ENCODE data around the gene DHRSX. TPM values are rescaled to one million over a fixed set of nuclear protein-coding genes. Genes with fewer than 3 reads are reported as not detected.
"Not testable (repeated sequence)": the region's sequence is repeated elsewhere in the genome, so short reads cannot be mapped to it uniquely, and the experiment has no call there.

Gene DHRSX
- polyA plus RNA-seq, 4 donors: 28.0 to 35.1 (median 28.7) TPM

DNA sequence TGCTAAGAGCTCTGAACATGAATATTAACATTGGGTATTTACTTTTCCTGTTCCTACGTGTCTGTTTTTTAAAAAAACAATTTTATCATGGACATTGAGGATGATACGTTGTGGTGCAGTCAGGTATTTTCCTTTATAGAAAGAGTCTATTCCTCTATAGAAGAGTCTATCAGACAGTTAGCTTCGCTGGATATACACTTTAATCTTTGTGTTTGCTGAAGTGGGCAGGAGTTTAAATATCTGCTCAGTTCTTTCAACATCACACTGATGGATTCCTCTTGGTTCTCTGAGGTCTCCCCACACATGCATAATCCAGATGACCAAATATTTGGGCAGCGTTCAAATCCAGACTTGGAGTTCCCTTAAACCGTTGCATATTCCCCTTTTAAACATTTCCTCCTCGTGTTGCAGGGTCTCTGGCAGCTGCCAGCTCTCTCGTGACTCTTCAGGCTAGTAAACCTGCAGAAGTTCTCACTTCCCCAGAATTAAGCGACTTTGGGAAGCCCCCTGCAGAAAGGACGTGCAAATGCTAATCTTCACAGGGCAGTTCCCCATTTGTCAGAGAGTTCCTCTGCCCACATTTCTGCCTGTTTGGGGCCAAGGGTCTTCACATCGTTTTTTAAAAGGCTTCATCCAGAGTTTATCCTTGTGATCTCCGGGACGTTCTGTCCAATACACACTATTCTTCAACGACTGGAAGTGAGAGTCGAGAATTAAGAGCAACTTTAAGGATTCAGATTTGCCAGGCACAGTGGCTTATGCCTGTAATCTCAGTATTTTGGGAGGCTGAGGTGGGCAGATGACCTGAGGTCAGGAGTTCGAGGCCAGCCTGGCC lies 20.5 kb upstream of the DHRSX start:
- no peak for DNase-seq (ENCODE audit: low read depth in 4 of 4, low spot score in 2 of 4)

DNA sequence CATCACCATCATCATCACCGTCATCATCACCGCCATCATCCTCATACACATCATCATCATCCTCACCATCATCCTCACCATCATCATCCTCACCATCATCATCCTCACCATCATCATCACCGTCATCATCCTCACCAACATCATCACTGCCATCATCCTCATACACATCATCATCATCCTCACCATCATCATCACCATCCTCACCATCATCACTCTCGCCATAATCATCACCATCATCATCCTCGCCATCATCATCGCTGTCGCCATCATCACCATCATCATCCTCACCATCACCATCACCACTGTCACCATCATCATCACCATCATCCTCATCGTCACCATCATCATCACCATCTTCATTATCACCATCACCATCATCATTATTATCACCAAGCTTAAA lies 19.8 kb upstream of the DHRSX start:
- DNase-seq (ENCODE audit: low read depth in 4 of 4, low spot score in 2 of 4): no peak

DNA sequence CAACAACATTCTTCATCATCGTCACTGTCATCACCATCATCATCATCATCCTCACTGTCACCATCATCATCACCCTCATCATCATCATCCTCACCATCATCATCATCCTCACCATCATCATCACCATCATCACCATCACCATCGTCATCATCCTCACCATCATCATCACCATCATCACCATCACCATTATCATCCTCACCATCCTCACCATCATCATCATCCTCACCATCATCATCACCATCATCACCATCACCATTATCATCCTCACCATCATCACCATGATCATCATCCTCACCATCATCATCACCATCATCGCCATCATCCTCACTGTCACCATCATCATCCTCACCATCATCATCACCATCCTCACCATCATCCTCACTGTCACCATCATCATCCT lies 18.9 kb upstream of the DHRSX start:
- DNase-seq (ENCODE audit: low read depth in 4 of 4, low spot score in 2 of 4): not testable (repeated sequence)

DNA sequence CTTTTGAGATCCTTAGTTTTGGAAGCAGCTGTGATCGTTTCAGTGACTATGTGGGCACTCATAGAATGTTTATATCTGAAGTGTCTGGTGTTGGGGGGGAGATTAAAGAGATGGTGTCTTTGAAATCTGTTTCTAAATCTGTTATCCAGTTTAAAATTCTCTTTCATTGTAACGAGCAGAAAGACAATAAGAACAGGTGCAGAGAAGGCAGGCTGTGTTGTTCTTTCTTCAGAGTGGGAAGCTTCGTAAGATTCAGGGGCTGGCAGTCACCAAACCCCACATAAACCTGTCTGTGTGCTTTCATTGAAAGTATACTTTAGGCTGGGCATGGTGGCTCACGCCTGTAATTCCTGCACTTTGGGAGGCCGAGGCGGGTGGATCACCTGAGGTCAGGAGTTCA lies 16.3 kb upstream of the DHRSX start:
- no peak for DNase-seq (ENCODE audit: low read depth in 4 of 4, low spot score in 2 of 4)

DNA sequence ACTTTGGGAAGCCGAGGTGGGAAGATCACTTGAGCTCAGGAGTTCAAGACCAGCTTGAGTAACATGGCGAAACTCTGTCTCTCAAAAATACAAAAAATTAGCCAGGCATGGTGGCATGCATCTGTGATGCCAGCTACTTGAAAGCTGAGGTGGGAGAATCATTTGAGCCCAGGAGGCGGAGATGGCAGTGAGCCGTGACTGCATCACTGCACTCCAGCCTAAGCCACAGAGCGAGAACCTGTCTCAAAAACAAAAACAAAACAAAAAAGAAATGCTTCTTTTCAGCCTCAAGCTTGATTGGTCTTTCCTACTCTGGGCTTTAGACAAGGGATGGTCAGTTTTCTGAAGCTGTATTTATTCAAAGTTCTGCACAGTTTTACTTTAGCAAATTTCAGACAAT lies 15.8 kb upstream of the DHRSX start:
- no peak for DNase-seq (ENCODE audit: low read depth in 4 of 4, low spot score in 2 of 4)

DNA sequence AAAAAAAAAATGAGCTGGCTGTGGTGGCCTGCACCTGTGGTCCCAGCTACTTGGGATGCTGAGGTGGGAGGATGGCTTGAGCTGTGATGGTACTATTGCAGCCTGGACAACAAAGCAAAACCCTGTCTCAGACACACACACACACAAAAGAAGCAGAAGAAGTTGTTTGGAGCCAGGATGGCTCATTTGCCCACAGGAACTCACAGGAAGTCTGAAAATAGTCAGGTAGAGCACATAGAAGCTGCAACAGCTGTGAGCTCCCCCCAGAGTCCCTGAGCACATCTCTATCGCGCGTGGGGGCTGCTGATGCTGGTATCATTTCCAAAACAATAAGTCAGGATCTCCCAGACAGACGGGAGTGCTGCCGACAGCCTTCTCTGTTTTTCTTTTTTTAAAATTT lies 13.4 kb upstream of the DHRSX start:
- DNase-seq (ENCODE audit: low read depth in 4 of 4, low spot score in 2 of 4): no peak

DNA sequence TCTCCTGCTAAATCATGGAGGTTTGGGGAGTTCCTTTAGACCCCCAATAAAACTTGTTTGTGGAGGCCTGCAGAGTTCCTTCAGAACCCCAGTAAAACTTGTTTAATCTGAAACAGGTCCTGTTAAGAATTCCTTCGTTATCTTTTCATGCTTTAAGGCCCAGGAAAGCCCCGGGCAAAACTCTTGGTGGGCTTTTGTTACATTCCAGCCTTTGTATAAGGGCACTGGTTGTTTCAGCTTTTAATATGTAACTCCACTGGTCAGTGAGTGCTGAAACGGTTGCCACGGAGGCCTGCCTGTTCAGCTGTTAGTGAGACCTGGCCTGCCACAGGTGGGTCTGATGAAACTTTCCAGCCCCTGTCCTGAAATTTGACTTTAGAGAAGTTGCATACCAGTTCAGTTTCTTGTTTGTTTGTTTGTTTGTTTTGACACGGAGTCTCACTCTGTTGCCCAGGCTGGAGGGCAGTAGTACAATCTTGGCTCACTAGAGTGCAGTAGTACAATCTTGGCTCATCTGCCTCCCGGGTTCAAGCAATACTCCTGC lies 12.4 kb upstream of the DHRSX start:
- DNase-seq (ENCODE audit: low read depth in 4 of 4, low spot score in 2 of 4): no peak

DNA sequence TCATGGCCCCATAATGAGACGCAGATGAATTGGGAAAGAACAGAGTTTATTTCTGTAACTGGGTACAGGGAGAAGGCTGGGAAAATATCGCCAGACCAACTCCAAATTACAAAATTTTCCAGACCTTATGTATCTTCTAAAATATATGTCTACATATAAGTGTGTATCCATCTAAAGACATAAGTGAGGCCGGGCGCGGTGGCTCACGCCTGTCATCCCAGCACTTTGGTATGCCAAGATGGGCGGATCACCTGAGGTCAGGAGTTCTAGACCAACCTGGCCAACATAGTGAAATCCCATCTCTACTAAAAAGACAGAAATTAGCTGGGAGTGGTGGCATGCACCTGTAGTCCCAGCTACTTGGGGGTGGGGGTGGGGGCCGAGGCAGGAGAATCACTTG lies 11.7 kb upstream of the DHRSX start:
- no peak for DNase-seq (ENCODE audit: low read depth in 4 of 4, low spot score in 2 of 4)

DNA sequence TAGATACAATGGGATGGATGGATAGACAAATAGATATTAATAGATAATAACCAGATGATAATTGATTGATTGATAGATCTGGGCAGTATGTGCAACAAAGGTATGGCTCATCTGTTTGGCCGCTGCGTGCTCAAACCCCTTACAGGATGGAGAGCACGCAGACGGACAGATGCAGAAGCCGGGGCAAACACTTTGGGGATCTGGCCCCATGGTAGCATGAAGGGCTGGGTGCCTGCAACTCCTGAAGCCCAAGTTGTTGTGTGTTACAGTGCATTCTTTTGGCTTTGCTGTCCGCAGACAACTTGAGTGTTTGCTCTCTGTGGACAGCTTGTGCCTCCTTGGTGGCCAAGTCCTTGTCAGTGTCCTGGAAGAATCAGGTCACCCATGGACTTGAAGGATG lies 10.6 kb upstream of the DHRSX start:
- no peak for DNase-seq (ENCODE audit: low read depth in 4 of 4, low spot score in 2 of 4)

DNA sequence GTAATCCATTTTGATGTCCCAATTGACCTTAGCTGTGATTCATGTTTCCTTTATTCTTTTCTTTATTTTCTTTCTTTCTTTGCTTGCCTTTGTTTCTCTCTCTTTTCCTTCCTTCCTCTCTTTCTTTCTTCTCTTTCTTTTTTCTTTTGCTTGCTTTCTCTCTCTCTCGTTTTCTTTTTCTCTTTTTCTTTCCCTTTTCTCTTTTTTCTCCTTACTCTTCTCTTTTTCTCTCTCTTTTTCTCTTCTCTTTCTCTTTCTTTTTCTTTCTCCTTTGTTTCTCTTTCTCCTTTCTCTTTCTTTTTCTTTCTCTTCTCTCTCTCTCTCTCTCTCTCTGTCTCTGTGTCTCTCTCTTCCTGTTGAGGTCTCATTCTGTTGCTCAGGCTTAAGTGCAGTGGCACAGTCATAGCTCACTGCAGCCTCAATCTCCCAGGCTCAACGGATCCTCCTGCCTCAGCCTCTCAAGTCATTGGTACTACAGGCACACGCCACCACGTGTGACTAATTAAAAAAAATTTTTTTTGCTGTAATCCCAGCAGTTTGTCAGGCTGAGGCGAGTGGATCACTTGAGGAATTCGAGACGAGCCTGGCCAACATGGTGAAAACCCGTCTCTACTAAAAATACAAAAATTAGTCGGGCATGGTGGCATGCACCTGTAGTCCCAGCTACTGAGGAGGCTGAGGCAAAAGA lies 8.0 kb upstream of the DHRSX start:
- DNase-seq (ENCODE audit: low read depth in 4 of 4, low spot score in 2 of 4): no peak

DNA sequence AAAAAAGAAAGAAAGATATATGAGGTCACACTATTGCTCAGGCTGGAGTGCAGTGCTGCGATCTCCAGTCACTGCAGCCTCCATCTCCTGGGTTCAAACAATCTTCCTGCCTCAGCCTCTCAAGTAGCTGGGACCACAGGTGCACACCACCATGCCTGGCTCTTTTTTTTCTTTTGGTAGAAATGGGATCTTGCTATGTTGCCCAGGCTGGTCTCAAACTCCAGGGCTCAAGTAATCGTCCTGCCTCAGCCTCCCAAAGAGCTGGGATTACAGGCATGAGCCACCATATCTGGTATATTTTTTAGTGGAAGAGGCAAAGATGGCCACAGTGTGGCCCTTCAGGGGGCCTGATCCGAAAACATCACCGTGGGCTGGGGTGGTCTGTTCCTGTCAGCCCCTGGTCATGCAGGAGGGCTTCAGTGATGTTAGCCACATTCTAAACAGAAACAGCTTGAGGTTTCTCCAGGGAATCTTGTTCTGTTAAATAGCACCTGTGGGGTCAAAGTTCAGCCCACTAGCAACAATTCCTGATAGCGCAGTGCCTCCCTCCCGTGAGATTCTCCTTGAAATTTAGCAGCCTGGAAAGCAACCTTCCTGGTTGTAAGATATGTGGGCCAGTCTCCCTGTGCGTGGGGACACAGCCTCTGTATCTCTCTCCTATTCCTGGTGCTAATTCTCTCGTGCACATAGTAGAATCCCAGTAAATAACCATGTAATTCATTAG lies 7.3 kb upstream of the DHRSX start:
- DNase-seq (ENCODE audit: low read depth in 4 of 4, low spot score in 2 of 4): no peak

DNA sequence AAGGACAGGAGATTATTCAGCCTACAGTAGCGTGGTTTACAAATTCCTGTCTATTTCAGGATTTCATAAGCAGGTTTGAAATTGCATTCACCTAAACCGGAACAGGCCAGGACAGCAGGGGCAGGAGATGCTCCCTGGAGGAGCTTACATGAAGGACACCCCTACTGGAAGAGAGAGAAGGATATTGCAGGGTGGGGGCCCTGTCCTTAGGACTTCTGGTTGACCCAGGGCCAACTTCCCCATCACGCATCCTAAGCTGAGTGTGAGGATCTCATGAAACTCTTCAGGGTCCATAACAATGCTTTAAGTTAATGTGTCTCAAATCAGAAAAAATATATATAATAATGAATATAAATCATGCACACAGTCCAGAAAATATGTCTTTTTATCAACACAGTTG lies 6.4 kb upstream of the DHRSX start:
- no peak for DNase-seq (ENCODE audit: low read depth in 4 of 4, low spot score in 2 of 4)

DNA sequence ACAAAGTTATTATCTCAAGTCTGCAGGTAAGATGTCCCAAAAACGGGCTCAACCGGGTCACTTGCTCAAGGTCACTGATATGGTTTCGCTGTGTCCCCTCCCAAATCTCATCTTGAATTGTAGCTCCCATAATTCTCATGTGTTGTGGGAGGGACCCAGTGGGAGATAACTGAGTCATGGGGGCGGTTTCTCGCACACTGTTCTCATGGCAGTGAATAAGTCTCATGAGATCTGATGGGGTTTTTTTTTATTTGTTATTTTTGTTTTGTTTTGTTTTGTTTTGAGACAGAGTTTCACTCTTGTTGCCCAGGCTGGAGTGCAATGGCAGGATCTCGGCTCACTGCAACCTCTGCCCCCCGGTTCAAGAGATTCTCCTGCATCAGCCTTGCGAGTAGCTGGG lies 4.6 kb upstream of the DHRSX start:
- not testable (repeated sequence) for DNase-seq (ENCODE audit: low read depth in 4 of 4, low spot score in 2 of 4)

DNA sequence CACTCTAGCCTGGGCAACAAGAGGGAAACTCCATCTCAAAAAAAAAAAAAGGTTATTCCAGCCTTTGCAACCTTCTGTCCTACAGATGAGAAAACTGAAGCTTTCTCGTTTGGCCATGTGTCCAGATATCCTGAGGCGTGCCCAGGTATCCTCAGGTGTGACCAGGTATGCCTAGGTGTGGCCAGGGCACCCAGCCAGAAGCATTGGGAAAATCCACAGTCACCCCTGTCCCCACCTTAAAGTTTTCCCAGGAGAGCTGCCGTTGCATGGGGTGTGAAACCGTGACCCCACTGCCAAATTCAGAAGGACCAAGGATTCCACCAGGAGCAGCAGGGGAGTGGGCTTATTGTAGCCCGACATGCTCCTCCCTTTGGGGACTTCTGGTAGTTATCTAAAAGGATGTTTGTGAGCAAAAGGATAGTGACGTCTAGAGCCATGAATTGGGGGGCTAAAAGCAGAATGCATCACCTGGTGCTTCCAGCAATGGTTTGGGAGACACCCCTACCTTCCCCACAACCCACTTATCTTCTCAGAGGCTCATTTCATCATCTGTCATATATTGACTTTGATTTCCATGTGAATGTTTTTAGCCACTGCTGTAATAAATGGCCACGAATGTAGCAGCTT lies 4.0 kb upstream of the DHRSX start:
- no peak for DNase-seq (ENCODE audit: low read depth in 4 of 4, low spot score in 2 of 4)

DNA sequence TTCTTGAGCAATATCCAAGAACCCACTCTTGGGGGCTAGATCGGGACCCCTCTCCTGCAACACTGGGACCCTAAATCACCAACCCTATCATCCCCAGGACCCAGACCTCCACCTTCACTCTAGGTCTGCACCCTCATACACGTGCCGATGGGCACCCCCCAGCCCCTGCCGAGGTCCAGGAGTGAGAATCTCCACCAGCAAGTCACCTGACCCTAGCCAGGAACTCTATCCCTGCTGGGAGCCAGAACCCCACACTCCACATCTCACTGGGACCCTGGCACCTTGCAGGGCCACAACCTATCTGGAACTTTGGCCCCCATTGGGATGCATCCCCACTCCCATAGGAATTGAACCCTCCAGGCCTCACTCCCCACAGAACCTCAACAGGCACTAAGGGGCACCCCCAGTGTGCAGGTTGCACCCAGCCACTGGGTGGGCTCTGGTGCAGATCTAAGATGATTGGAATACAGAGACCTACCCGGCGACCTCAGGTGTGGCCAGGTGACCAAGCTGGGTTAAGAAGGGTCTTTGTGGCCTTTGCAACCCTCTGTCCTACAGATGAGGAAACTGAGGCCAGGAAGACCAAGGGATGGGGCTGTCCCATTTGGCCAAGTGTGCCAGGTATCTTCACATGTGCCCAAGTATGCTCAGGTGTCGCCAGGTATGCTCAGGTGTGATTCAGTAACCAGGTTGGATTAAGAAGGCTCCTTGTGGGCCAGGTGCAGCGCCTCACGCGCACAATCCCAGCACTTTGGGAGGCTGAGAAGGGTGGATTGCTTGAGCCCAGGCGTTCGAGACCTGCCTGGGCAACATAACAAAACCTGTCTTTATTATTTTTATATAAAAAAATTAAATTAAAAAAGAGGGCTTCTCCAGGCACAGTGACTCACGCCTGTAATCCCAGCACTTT lies 3.1 kb upstream of the DHRSX start:
- no peak for DNase-seq (ENCODE audit: low read depth in 4 of 4, low spot score in 2 of 4)

DNA sequence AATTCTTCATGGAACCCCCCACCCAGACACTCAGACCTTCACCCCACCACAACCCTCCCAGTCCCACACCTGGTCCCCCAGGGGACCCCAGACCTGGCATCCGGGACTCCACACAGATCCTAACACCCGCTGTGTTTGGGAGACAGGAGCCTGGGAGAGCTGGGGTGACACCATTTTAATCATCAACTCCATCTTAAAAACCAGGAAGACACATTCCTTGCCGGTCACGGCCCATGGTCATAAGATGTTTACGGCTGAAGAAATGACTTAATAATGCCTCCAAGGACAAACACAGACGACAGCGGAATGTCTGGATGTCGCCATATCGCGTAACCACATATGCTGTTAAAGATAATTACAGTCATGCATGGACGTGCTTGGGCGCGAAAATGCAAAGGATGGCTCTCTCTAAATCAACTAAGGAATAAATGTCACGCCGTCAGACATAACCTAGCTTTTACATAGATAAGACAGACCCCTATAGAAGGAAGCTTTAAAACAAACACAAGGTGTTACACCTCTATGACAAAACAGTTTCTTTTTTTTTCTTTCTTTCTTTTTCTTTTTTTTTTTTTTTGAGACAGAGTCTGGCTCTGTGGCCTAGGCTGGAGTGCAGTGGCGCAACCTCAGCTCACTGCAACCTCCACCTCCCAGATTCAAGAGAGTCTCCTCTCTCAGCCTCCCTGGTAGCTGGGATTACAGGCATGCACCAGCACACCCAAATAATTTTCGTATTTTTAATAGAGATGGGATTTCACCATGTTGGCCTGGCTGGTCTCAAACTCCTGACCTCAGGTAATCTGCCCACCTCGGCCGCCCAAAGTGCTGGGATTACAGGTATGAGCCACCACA lies 2.1 kb upstream of the DHRSX start:
- DNase-seq (ENCODE audit: low read depth in 4 of 4, low spot score in 2 of 4): no peak

DNA sequence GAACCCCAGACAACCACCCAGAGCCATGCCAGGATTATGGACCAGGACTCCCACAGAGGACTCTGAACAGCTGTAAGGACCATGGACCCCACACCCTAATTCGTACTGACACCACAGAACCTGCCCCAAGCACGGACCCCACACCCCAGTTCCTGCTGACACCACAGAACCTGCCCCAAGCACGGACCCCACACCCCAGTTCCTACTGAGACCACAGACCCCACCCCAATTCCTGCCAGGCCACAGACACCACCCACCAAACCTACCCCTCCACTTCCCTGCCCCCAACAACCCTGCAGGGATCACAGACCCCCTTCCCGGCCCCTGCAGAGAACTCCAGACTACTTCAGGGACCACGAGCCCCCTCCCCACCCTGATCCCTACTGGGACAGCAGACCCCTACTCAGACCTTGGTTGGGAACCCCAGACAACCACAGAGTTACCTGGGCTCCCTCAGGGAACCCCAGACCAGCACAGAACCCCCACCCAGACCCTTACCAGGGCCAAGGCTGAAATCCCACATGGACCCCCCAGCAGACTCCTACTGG lies 1.4 kb upstream of the DHRSX start:
- DNase-seq (ENCODE audit: low read depth in 4 of 4, low spot score in 2 of 4): no peak

DNA sequence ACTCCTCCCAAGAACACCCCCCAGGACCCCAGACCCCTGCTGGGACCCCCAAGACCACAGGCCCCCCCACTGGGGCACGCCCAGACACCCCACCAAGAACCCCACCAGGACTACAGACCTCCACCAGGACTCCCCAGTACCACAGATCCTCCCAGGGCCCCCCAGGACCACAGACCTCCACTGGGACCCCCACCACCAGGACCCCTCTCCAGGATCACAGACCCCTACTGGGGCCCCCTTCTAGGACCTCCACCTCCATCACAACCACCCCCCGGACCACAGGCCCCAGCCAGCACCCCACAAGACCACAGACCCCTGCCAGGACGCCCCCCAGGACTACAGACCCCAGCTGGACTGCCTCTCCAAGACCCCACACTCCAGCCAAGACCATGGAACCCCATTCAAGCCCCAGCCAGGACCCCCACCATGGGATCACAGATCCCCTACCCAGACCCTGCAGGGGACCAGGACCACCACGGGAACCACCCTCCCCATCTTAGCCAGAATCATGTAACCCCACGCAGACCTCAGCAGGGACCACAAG lies 855 bp upstream of the DHRSX start:
- DNase-seq (ENCODE audit: low read depth in 4 of 4, low spot score in 2 of 4): no peak

Data from left renal cortex interstitium (tissue), 4 donors.